Measurements from ENCODE around the gene ING2.

The ING2 gene

DNA sequence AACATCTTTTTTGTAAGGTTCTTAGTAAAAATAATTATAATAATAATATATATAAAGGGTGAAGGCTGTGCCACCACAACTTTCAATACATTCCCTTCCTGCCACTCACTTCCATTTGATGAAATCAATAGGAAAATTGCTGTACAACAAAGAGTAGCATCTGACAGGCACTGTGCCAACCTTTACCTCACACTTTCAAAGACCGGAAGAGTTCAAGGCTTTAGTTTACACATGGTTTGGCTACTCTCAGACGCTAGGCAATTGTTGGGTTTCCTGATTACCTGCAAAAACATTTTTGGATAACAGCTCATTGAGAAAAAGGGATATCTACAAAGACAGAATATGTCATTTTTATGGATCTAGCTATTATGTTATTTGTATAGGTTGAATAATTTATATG lies 5.5 kb upstream of the ING2 start:
- POLR2A ChIA-PET: no interaction called here
- H3K27ac ChIP-seq (ENCODE audit: extremely low read depth, low read depth, low read length): no peak overlapping the region
- H3K9me3 ChIP-seq (ENCODE audit: control insufficient read depth, insufficient read depth, low read depth, low read length): no peaks in the 10 kb centered on the region
- CTCF ChIA-PET: interaction anchor here (1.4 kb wide), 1 partner anchor 26 kb away, joined by 6 read pairs; no protein-coding TSS in a partner anchor
- no peak overlapping the region for H3K4me3 ChIP-seq (ENCODE audit: low read depth, low read length)
- peaks cover 12% of the 10 kb centered on the region; the same call in 1 of the 2 replicates for H3K4me1 ChIP-seq (ENCODE audit: control insufficient read depth, insufficient read depth, low read length)
- TF ChIP-seq ZNF555 (tag by site-specific recombination; conservative IDR thresholded peaks at IDR 0.05): no peak
- TF ChIP-seq, protein P1, sequence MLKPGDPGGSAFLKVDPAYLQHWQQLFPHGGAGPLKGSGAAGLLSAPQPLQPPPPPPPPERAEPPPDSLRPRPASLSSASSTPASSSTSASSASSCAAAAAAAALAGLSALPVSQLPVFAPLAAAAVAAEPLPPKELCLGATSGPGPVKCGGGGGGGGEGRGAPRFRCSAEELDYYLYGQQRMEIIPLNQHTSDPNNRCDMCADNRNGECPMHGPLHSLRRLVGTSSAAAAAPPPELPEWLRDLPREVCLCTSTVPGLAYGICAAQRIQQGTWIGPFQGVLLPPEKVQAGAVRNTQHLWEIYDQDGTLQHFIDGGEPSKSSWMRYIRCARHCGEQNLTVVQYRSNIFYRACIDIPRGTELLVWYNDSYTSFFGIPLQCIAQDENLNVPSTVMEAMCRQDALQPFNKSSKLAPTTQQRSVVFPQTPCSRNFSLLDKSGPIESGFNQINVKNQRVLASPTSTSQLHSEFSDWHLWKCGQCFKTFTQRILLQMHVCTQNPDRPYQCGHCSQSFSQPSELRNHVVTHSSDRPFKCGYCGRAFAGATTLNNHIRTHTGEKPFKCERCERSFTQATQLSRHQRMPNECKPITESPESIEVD (tag by site-specific recombination; IDR thresholded peaks at IDR 0.05): peak; percentile 10; the same call in 1 of the 2 replicates
- H3K36me3 ChIP-seq (ENCODE audit: control insufficient read depth in 2 of 2, insufficient read depth in 1 of 2, low read length in 2 of 2): peaks cover 0 to 2% of the 10 kb centered on the region in 2 experiments; a peak in 1 of 3 replicates

GRCh38 chr4:183499801-183500200 lies 5.1 kb upstream of the ING2 start:
- CTCF ChIA-PET: interaction anchor here (1.4 kb wide), 1 partner anchor 27 kb away, joined by 6 read pairs; no protein-coding TSS in a partner anchor
- TF ChIP-seq ZNF19 (tag by site-specific recombination; IDR thresholded peaks at IDR 0.05; ENCODE audit: low read depth) (no peak), ZNF670 (tag by site-specific recombination; IDR thresholded peaks at IDR 0.05; ENCODE audit: low read depth) (no peak), ZNF473 (tag by site-specific recombination; IDR thresholded peaks at IDR 0.05) (no peak), SCRT1 (tag by site-specific recombination; IDR thresholded peaks at IDR 0.05; ENCODE audit: borderline replicate concordance) (no peak), ZBTB21 (tag by site-specific recombination; IDR thresholded peaks at IDR 0.05) (no peak), ZNF146 (tag by site-specific recombination; IDR thresholded peaks at IDR 0.05) (no peak), ZNF423 (tag by site-specific recombination; IDR thresholded peaks at IDR 0.05) (no peak), ZNF202 (tag by site-specific recombination; IDR thresholded peaks at IDR 0.05; ENCODE audit: borderline replicate concordance) (no peak), ZNF843 (tag by site-specific recombination; IDR thresholded peaks at IDR 0.05) (no peak), ZNF121 (tag by site-specific recombination; IDR thresholded peaks at IDR 0.05) (no peak), KLF9 (tag by site-specific recombination; IDR thresholded peaks at IDR 0.05; ENCODE audit: low read depth) (no peak), ZNF266 (tag by site-specific recombination; IDR thresholded peaks at IDR 0.05; ENCODE audit: low read depth) (no peak), TRIM28 (IDR thresholded peaks at IDR 0.05; ENCODE audit: borderline replicate concordance, low read length) (no peak), GLIS1 (tag by site-specific recombination; IDR thresholded peaks at IDR 0.05) (no peak), ZNF26 (tag by site-specific recombination; IDR thresholded peaks at IDR 0.05) (no peak), ZBTB8A (tag by site-specific recombination; IDR thresholded peaks at IDR 0.05) (no peak), ZNF274 (IDR thresholded peaks at IDR 0.05; ENCODE audit: low read length) (no peak), ZNF274 (tag by site-specific recombination; IDR thresholded peaks at IDR 0.05; ENCODE audit: borderline replicate concordance) (no peak)
- TF ChIP-seq, protein P2, sequence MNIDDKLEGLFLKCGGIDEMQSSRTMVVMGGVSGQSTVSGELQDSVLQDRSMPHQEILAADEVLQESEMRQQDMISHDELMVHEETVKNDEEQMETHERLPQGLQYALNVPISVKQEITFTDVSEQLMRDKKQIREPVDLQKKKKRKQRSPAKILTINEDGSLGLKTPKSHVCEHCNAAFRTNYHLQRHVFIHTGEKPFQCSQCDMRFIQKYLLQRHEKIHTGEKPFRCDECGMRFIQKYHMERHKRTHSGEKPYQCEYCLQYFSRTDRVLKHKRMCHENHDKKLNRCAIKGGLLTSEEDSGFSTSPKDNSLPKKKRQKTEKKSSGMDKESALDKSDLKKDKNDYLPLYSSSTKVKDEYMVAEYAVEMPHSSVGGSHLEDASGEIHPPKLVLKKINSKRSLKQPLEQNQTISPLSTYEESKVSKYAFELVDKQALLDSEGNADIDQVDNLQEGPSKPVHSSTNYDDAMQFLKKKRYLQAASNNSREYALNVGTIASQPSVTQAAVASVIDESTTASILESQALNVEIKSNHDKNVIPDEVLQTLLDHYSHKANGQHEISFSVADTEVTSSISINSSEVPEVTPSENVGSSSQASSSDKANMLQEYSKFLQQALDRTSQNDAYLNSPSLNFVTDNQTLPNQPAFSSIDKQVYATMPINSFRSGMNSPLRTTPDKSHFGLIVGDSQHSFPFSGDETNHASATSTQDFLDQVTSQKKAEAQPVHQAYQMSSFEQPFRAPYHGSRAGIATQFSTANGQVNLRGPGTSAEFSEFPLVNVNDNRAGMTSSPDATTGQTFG (tag by site-specific recombination; IDR thresholded peaks at IDR 0.05; ENCODE audit: borderline replicate concordance): no peak
- TF ChIP-seq, protein P3, sequence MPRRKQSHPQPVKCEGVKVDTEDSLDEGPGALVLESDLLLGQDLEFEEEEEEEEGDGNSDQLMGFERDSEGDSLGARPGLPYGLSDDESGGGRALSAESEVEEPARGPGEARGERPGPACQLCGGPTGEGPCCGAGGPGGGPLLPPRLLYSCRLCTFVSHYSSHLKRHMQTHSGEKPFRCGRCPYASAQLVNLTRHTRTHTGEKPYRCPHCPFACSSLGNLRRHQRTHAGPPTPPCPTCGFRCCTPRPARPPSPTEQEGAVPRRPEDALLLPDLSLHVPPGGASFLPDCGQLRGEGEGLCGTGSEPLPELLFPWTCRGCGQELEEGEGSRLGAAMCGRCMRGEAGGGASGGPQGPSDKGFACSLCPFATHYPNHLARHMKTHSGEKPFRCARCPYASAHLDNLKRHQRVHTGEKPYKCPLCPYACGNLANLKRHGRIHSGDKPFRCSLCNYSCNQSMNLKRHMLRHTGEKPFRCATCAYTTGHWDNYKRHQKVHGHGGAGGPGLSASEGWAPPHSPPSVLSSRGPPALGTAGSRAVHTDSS (tag by site-specific recombination; IDR thresholded peaks at IDR 0.05): no peak
- H3K36me3 ChIP-seq (ENCODE audit: control insufficient read depth in 2 of 2, insufficient read depth in 1 of 2, low read length in 2 of 2): no peaks in the 10 kb centered on the region
- H3K4me1 ChIP-seq (ENCODE audit: control insufficient read depth, insufficient read depth, low read length): peaks cover 12% of the 10 kb centered on the region; the same call in 1 of the 2 replicates
- POLR2A ChIA-PET: no interaction called here
- no peak overlapping the region for H3K4me3 ChIP-seq (ENCODE audit: low read depth, low read length)
- H3K27ac ChIP-seq (ENCODE audit: extremely low read depth, low read depth, low read length): no peak overlapping the region
- H3K9me3 ChIP-seq (ENCODE audit: control insufficient read depth, insufficient read depth, low read depth, low read length): no peaks in the 10 kb centered on the region

All from HEK293 (cell line).